Cardiac fibroblast (primary cell): Measurements from ENCODE around the gene EPHA3.

Experiments
- DNase-seq, 2 donors: peaks; one replicate each; pipeline versions ENCODE4 v3.0.0 to v3.0.0-alpha.2; 2010; ENCODE audit warnings: low read depth in 2 of 2
- H3K4me3 ChIP-seq, 2 donors: replicated peaks in 1 of 2; 1 replicate in 1 of 2; 2 replicates in 1 of 2; pipeline ENCODE4 v1.5.1; 2011; ENCODE audit warnings: low read depth in 2 of 2, low read length in 2 of 2, mild to moderate bottlenecking in 2 of 2, moderate library complexity in 1 of 2
- CTCF ChIP-seq: IDR thresholded peaks from one replicate; pipeline ENCODE4 v1.5.1; 2011; ENCODE audit warnings: low read depth, mild to moderate bottlenecking, low read length, inconsistent platforms

The EPHA3 gene

DNA sequence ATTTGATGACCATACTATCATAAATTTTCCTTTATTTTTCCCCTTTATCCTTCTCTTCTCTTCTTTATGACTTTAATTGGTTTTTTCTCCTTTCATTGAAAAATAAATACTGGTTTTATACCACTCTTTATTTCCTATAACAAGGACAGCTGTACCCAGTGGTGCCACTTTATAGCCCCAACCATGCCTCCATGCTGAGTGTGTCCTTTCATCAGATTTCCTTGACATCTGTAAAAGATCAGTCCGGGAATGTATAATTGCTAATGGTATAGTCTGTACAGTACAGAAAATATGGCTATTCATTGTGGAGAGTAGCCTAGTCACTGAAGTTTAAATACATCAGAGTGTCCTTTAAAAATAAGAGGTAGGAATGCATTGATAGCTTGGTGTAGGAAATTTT, 74.6 kb downstream of the EPHA3 start:
- no peak overlapping the region for H3K4me3 ChIP-seq
- no peak for DNase-seq
- no peak for TF ChIP-seq CTCF

DNA sequence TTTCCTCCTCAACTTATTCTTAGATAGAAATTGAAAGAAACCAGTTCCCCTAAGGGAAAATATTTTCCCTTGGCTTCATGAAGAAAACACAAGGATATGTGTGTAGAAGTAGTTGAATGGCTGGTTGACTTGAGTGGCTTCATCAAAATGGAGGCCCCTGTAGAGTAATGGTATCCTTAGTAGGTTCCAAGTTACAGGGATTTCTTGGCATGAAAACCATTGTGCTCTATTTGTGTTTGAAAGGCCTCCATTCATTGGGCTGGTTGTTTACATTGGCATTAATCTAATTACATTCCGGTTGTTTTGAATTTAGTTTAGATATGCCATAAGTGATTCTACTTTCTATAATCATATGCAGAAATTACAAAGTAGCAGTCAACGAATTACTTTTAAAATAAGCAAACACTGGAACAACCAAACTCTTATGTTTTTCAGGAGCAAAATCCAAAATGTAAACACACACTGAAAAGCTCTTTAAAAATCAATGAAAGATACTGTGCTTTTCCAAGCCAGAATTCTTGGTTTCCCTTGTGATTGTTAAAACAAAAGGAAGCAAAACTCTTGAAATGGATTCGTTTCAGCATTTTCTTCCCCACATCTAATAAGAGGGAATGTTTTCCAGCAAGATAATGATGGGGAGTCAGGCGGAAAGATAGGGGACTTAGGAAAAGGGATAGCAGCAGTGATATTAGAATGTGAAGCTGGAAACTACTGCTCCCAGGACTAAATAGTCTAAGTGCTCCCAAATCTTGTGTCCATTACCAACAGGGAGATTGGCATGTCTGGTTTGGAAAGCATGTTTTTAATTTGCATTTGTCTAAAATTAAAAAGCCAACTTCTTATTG, 77.0 kb downstream of the EPHA3 start:
- no peak for DNase-seq
- no peak overlapping the region for H3K4me3 ChIP-seq
- TF ChIP-seq CTCF = no peak

GRCh38 chr3:89186456-89186855, 79.0 kb downstream of the EPHA3 start:
- TF ChIP-seq CTCF = no peak
- H3K4me3 ChIP-seq = no peak overlapping the region
- no peak for DNase-seq

- TF ChIP-seq CTCF = no peak
- H3K4me3 ChIP-seq = no peak overlapping the region
- no peak for DNase-seq
These were observed 91.2 kb downstream of the EPHA3 start for GRCh38 chr3:89198591-89198990.

GRCh38 chr3:89212619-89213018, 105.2 kb downstream of the EPHA3 start:
- no peak for TF ChIP-seq CTCF
- H3K4me3 ChIP-seq = no peak overlapping the region
- DNase-seq = no peak

GRCh38 chr3:89216016-89216739, 108.8 kb downstream of the EPHA3 start:
- peak in 1 of 2 donors; percentile 7 for DNase-seq
- TF ChIP-seq CTCF = no peak
- H3K4me3 ChIP-seq = no peak overlapping the region
